Tibial nerve (tissue), 4 donors: ENCODE data around the gene APOB. TPM values are rescaled to one million over a fixed set of nuclear protein-coding genes. Genes with fewer than 3 reads are reported as not detected.

Experiments
- DNase-seq, 2 donors: peaks; one replicate each; pipeline ENCODE4 v3.0.0-alpha.2; 2019; ENCODE audit warnings: low spot score in 2 of 2
- H3K27ac ChIP-seq, 4 donors: fragments of 200-600 bp; sonication (generic) in 3 of 4; one replicate each; pipeline ENCODE4 v1.5.1; 2017 to 2019; ENCODE audit warnings: mild to moderate bottlenecking in 1 of 4
- H3K27me3 ChIP-seq, 2 donors: fragments of 200-600 bp; sonication (generic) in 1 of 2; one replicate each; pipeline versions ENCODE4 v1.5.1 to v1.6.0; 2017 to 2019
- H3K36me3 ChIP-seq, 3 donors: fragments of 200-600 bp; sonication (generic); one replicate each; pipeline ENCODE4 v1.5.1; 2018 to 2019
- H3K4me1 ChIP-seq, 4 donors: fragments of 200-600 bp; sonication (generic) in 3 of 4; one replicate each; pipeline ENCODE4 v1.5.1; 2017 to 2019
- H3K4me3 ChIP-seq, 4 donors: fragments of 200-600 bp; sonication (generic) in 3 of 4; one replicate each; pipeline ENCODE4 v1.5.1; 2017 to 2019; ENCODE audit warnings: mild to moderate bottlenecking in 1 of 4, moderate library complexity in 1 of 4
- H3K9me3 ChIP-seq, 4 donors: fragments of 200-600 bp; sonication (generic) in 3 of 4; one replicate each; pipeline ENCODE4 v1.5.1; 2017 to 2019
- CTCF ChIP-seq, 5 experiments: fragments of 200-600 bp in 3 of 5; fragments of 450-650 bp in 2 of 5; sonication (generic) in 3 of 5; IDR thresholded peaks; one replicate each; pipeline ENCODE4 v1.5.1; 2016 to 2019; ENCODE audit warnings: antibody characterized with exemption in 5 of 5, mild to moderate bottlenecking in 3 of 5, moderate library complexity in 2 of 5
- EP300 ChIP-seq, 2 donors: sonication (generic); formaldehyde crosslinking; IDR thresholded peaks; one replicate each; pipeline ENCODE4 v1.6.1; 2017; ENCODE audit warnings: antibody characterized with exemption in 2 of 2, mild to moderate bottlenecking in 1 of 2
- POLR2A ChIP-seq, 2 donors: fragments of 450-650 bp; IDR thresholded peaks; one replicate each; pipeline ENCODE4 v1.6.1; 2017; ENCODE audit warnings: antibody characterized with exemption in 2 of 2, mild to moderate bottlenecking in 2 of 2, moderate library complexity in 2 of 2
- WGBS, 2 donors: methylation state at CpG; one replicate each; pipeline ENCODE4 v1.1.5; 2018; 5-methylcytosine and 5-hydroxymethylcytosine counted together
- total RNA-seq, 4 donors: library from RNA; depleted of rRNA; stranded (reverse); fragments of >200 nt; gene quantifications; one replicate each; pipeline ENCODE4 v1.1.0, GENCODE V29; 2016

APOB gene
- total RNA-seq, 4 donors from 2014 or later: 2.1 to 4.2 (median 2.9) TPM

- no peaks in the 10 kb centered on the region for H3K4me1 ChIP-seq
- 87 to 91% methylated on average over 11 of the region's 11 CpGs for WGBS, 2 donors
- H3K4me3 ChIP-seq: no peak overlapping the region
- no peaks in the 10 kb centered on the region for H3K9me3 ChIP-seq
- H3K27me3 ChIP-seq: no peaks in the 10 kb centered on the region
- H3K27ac ChIP-seq: no peak overlapping the region
- DNase-seq: no peak
- no peak for TF ChIP-seq EP300 (IDR thresholded peaks at IDR 0.05)
- TF ChIP-seq POLR2A (IDR thresholded peaks at IDR 0.05): no peak
- no peak for TF ChIP-seq CTCF (IDR thresholded peaks at IDR 0.05)
- H3K36me3 ChIP-seq: no peaks in the 10 kb centered on the region
These were observed 18.0 kb downstream of the APOB start for GRCh38 chr2:21025690-21026478.

- 94% methylated on average over 7 of the region's 7 CpGs for WGBS, 2 donors
- H3K4me1 ChIP-seq: no peaks in the 10 kb centered on the region
These were observed 19.0 kb downstream of the APOB start for GRCh38 chr2:21024722-21025389.

GRCh38 chr2:21024198-21024597 lies 19.7 kb downstream of the APOB start:
- Histone ChIP-seq H3K4me1 (no peaks in the 10 kb centered on the region), H3K27ac (no peak overlapping the region), H3K9me3 (no peaks in the 10 kb centered on the region), H3K27me3 (no peaks in the 10 kb centered on the region), H3K4me3 (no peak overlapping the region), H3K36me3 (no peaks in the 10 kb centered on the region)
- DNase-seq: no peak
- no peak for TF ChIP-seq POLR2A (IDR thresholded peaks at IDR 0.05)
- TF ChIP-seq CTCF (IDR thresholded peaks at IDR 0.05): no peak
- no peak for TF ChIP-seq EP300 (IDR thresholded peaks at IDR 0.05)
- 91 to 94% methylated on average over 5 of the region's 5 CpGs for WGBS, 2 donors

More at GRCh38 chr2:21024722-21025389, 19.0 kb downstream of the APOB start:
- no peak overlapping the region for H3K4me3 ChIP-seq
- no peaks in the 10 kb centered on the region for H3K36me3 ChIP-seq
- H3K9me3 ChIP-seq: no peaks in the 10 kb centered on the region
- TF ChIP-seq CTCF (IDR thresholded peaks at IDR 0.05) (no peak), EP300 (IDR thresholded peaks at IDR 0.05) (no peak), POLR2A (IDR thresholded peaks at IDR 0.05) (no peak)
- H3K27me3 ChIP-seq: no peaks in the 10 kb centered on the region
- no peak overlapping the region for H3K27ac ChIP-seq
- no peak for DNase-seq

- H3K36me3 ChIP-seq: no peaks in the 10 kb centered on the region
- no peak for TF ChIP-seq POLR2A (IDR thresholded peaks at IDR 0.05)
- no peak for TF ChIP-seq CTCF (IDR thresholded peaks at IDR 0.05)
- TF ChIP-seq EP300 (IDR thresholded peaks at IDR 0.05): no peak
- no peaks in the 10 kb centered on the region for H3K4me1 ChIP-seq
- DNase-seq: no peak
- WGBS, 2 donors: 84 to 88% methylated on average over 4 of the region's 4 CpGs
- H3K27me3 ChIP-seq: no peaks in the 10 kb centered on the region
- no peak overlapping the region for H3K4me3 ChIP-seq
- H3K9me3 ChIP-seq: no peaks in the 10 kb centered on the region
- no peak overlapping the region for H3K27ac ChIP-seq
These were observed 20.3 kb downstream of the APOB start for GRCh38 chr2:21023419-21024181.
